ENCODE data around the gene BOK.

The BOK gene

DNA sequence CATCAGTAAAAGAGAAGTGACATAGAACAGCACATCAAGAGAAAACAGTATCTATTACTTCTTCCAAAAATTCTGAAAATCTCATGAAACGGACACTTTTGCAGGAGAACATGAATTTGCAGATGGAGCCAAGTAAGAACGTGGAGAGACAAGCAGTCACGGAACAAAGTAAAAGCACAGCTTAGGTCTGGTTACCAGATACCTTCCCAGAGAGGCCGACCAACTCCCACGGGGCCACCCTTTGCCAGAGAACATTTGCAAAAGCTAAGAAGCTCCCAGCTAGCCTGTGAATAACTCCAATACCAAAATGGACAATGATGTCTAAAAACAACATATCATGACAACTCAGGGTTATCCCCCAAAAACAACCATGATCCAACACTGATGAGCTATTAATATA, 39.5 kb downstream of the BOK start:
- Histone ChIP-seq H3K27me3 (ENCODE audit: insufficient read depth, low read length, poor library complexity) (no peaks in the 10 kb centered on the region), H3K9ac (ENCODE audit: low read depth, low read length) (no peak overlapping the region), H3K27ac (ENCODE audit: low read length) (no peak overlapping the region), H4K20me1 (ENCODE audit: insufficient read depth, low read length) (0 out of 2 replicates have a peak, but pooled peaks cover 5% of the 10 kb centered on the region), H3K4me3 (ENCODE audit: low read depth in 1 of 2, low read length in 2 of 2) (no peak overlapping the region), H3K79me2 (ENCODE audit: insufficient read depth, low read length) (no peaks in the 10 kb centered on the region), H3K4me1 (ENCODE audit: insufficient read depth, low read length) (no peaks in the 10 kb centered on the region), H2AFZ (ENCODE audit: low read depth, low read length) (no peak overlapping the region), H3K9me3 (ENCODE audit: insufficient read depth, low read length, severe bottlenecking) (no peaks in the 10 kb centered on the region), H3K4me2 (ENCODE audit: insufficient read depth, low read length) (no peak overlapping the region), H3K36me3 (ENCODE audit: insufficient read depth, low read length) (peaks cover 73% of the 10 kb centered on the region)
- ATAC-seq (ENCODE audit: insufficient read depth, low read depth) (no peak), DNase-seq (no peak)
- TF ChIP-seq, protein P1, sequence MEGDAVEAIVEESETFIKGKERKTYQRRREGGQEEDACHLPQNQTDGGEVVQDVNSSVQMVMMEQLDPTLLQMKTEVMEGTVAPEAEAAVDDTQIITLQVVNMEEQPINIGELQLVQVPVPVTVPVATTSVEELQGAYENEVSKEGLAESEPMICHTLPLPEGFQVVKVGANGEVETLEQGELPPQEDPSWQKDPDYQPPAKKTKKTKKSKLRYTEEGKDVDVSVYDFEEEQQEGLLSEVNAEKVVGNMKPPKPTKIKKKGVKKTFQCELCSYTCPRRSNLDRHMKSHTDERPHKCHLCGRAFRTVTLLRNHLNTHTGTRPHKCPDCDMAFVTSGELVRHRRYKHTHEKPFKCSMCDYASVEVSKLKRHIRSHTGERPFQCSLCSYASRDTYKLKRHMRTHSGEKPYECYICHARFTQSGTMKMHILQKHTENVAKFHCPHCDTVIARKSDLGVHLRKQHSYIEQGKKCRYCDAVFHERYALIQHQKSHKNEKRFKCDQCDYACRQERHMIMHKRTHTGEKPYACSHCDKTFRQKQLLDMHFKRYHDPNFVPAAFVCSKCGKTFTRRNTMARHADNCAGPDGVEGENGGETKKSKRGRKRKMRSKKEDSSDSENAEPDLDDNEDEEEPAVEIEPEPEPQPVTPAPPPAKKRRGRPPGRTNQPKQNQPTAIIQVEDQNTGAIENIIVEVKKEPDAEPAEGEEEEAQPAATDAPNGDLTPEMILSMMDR (IDR thresholded peaks at IDR 0.05; ENCODE audit: borderline replicate concordance, extremely low read depth, low read length, poor library complexity, severe bottlenecking) = no peak
- TF ChIP-seq EZH2 (IDR thresholded peaks at IDR 0.05; ENCODE audit: borderline replicate concordance, low read depth, low read length, severe bottlenecking) = no peak

DNA sequence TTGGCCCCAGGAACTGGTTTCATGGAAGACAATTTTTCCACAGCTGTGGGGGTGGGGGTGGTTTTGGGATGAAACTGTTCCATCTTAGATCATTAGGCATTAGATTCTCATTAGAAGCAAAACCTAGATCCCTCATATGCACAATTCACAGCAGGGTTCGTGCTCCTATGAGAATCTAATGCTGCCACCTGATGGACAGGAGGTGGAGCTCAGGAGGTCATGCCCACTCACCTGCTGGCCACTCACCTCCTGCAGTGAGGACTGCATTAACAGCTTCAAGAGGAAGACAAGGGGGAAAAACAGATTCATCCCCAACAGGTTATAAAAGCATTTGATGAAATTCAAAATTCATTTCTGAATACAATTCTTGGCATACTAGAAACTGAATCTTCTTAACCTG, 39.9 kb downstream of the BOK start:
- Histone ChIP-seq H3K4me2 (ENCODE audit: insufficient read depth, low read length) (no peak overlapping the region), H3K4me1 (ENCODE audit: insufficient read depth, low read length) (no peaks in the 10 kb centered on the region), H3K27me3 (ENCODE audit: insufficient read depth, low read length, poor library complexity) (no peaks in the 10 kb centered on the region), H3K9ac (ENCODE audit: low read depth, low read length) (no peak overlapping the region), H3K4me3 (ENCODE audit: low read depth in 1 of 2, low read length in 2 of 2) (no peak overlapping the region), H2AFZ (ENCODE audit: low read depth, low read length) (no peak overlapping the region), H3K36me3 (ENCODE audit: insufficient read depth, low read length) (peaks cover 70% of the 10 kb centered on the region), H4K20me1 (ENCODE audit: insufficient read depth, low read length) (0 out of 2 replicates have a peak, but pooled peaks cover 5% of the 10 kb centered on the region), H3K9me3 (ENCODE audit: insufficient read depth, low read length, severe bottlenecking) (no peaks in the 10 kb centered on the region), H3K27ac (ENCODE audit: low read length) (no peak overlapping the region), H3K79me2 (ENCODE audit: insufficient read depth, low read length) (no peaks in the 10 kb centered on the region)
- no peak for ATAC-seq (ENCODE audit: insufficient read depth, low read depth)
- no peak for TF ChIP-seq EZH2 (IDR thresholded peaks at IDR 0.05; ENCODE audit: borderline replicate concordance, low read depth, low read length, severe bottlenecking)
- TF ChIP-seq, protein P1 (IDR thresholded peaks at IDR 0.05; ENCODE audit: borderline replicate concordance, extremely low read depth, low read length, poor library complexity, severe bottlenecking) = peak; percentile 42
- DNase-seq = no peak

DNA sequence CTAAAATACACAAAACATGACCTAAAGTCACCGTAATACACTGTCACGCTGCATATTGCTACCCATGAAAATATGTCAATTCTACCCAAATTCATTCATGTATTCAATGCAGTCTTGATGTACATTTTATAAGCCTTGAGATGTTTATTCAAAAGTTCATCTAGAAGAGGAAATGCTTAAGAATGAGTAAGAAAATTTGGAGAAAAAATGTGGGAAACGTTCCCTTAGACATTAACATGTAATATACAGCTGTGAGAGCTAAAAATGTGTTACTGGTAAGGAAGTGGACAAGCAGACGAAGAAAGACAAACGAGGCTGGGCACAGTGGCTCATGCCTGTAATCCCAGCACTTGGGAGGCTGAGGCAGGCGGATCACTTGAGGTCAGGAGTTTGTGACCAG, 41.1 kb downstream of the BOK start:
- H3K36me3 ChIP-seq (ENCODE audit: insufficient read depth, low read length) = peaks cover 64% of the 10 kb centered on the region
- TF ChIP-seq EZH2 (IDR thresholded peaks at IDR 0.05; ENCODE audit: borderline replicate concordance, low read depth, low read length, severe bottlenecking) = no peak
- TF ChIP-seq, protein P1 (IDR thresholded peaks at IDR 0.05; ENCODE audit: borderline replicate concordance, extremely low read depth, low read length, poor library complexity, severe bottlenecking) = no peak
- no peaks in the 10 kb centered on the region for H3K27me3 ChIP-seq (ENCODE audit: insufficient read depth, low read length, poor library complexity)
- H2AFZ ChIP-seq (ENCODE audit: low read depth, low read length) = no peak overlapping the region
- H3K4me1 ChIP-seq (ENCODE audit: insufficient read depth, low read length) = no peaks in the 10 kb centered on the region
- ATAC-seq (ENCODE audit: insufficient read depth, low read depth) (no peak), DNase-seq (no peak)
- no peaks in the 10 kb centered on the region for H3K9me3 ChIP-seq (ENCODE audit: insufficient read depth, low read length, severe bottlenecking)
- H3K9ac ChIP-seq (ENCODE audit: low read depth, low read length) = no peak overlapping the region
- no peak overlapping the region for H3K27ac ChIP-seq (ENCODE audit: low read length)
- H3K4me3 ChIP-seq (ENCODE audit: low read depth in 1 of 2, low read length in 2 of 2) = no peak overlapping the region
- no peak overlapping the region for H3K4me2 ChIP-seq (ENCODE audit: insufficient read depth, low read length)
- H3K79me2 ChIP-seq (ENCODE audit: insufficient read depth, low read length) = no peaks in the 10 kb centered on the region
- H4K20me1 ChIP-seq (ENCODE audit: insufficient read depth, low read length) = 0 out of 2 replicates have a peak, but pooled peaks cover 5% of the 10 kb centered on the region

DNA sequence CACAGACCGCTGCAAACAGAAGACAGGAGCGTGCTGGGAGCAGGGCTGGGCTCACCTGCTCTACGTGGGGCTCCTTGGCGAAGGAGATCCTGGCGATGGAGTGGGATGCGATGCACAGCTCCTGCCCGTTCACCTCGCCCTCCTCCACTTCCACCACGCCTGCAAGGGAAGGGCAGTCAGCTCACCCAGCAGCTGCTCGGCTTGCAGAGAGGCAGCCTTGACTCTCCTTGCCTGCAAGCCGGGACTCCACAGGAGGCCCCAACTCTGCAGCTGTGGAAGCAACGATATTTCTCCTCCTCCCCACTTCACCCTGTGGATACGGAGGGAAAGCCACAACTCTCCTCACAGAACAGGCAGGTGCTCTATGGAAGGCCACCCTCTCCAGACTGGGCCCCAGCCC, 43.3 kb downstream of the BOK start:
- no peak for ATAC-seq (ENCODE audit: insufficient read depth, low read depth)
- Histone ChIP-seq H3K4me2 (ENCODE audit: insufficient read depth, low read length) (no peak overlapping the region), H3K36me3 (ENCODE audit: insufficient read depth, low read length) (peaks cover 75% of the 10 kb centered on the region), H3K27me3 (ENCODE audit: insufficient read depth, low read length, poor library complexity) (no peaks in the 10 kb centered on the region), H3K27ac (ENCODE audit: low read length) (no peak overlapping the region), H3K4me3 (ENCODE audit: low read depth in 1 of 2, low read length in 2 of 2) (no peak overlapping the region), H3K9me3 (ENCODE audit: insufficient read depth, low read length, severe bottlenecking) (no peaks in the 10 kb centered on the region), H3K79me2 (ENCODE audit: insufficient read depth, low read length) (no peaks in the 10 kb centered on the region), H2AFZ (ENCODE audit: low read depth, low read length) (no peak overlapping the region), H4K20me1 (ENCODE audit: insufficient read depth, low read length) (peaks cover 4% of the 10 kb centered on the region), H3K9ac (ENCODE audit: low read depth, low read length) (no peak overlapping the region), H3K4me1 (ENCODE audit: insufficient read depth, low read length) (no peaks in the 10 kb centered on the region)
- no peak for DNase-seq
- TF ChIP-seq, protein P1 (IDR thresholded peaks at IDR 0.05; ENCODE audit: borderline replicate concordance, extremely low read depth, low read length, poor library complexity, severe bottlenecking) = no peak
- TF ChIP-seq EZH2 (IDR thresholded peaks at IDR 0.05; ENCODE audit: borderline replicate concordance, low read depth, low read length, severe bottlenecking) = no peak
